ENCODE results near the gene NPAS3.

GRCh38 chr14:33386140-33386539, 447.5 kb downstream of the NPAS3 start:
- TF ChIP-seq CTCF (IDR thresholded peaks at IDR 0.05) (no peak), EZH2 (IDR thresholded peaks at IDR 0.05) (no peak)
